Hepatocyte (in vitro differentiated cells): Measurements from ENCODE around the gene CPA1.

Source experiments
- CTCF ChIP-seq: fragments of 200-600 bp; sonication (generic); IDR thresholded peaks from 2 replicates; pipeline ENCODE4 v1.5.1; 2016; ENCODE audit warnings: antibody characterized with exemption, mild to moderate bottlenecking; ENCODE audit not compliant: poor library complexity
- EZH2 ChIP-seq: fragments of 200-600 bp; sonication (generic); IDR thresholded peaks from 2 replicates; pipeline ENCODE4 v1.6.1; 2016; ENCODE audit warnings: antibody characterized with exemption, mild to moderate bottlenecking, borderline replicate concordance
- EZH2phosphoT487 ChIP-seq: fragments of 200-600 bp; sonication (generic); IDR thresholded peaks from one replicate; pipeline ENCODE4 v1.6.1; 2018; ENCODE audit warnings: antibody characterized with exemption, mild to moderate bottlenecking, low read depth, moderate library complexity; ENCODE audit not compliant: unreplicated experiment, severe bottlenecking

GRCh38 chr7:130346941-130347340 lies 33.4 kb upstream of the CPA1 start:
- no peak for TF ChIP-seq CTCF
- no peak for TF ChIP-seq EZH2
- TF ChIP-seq EZH2phosphoT487: no peak
